ENCODE measurements around the gene PFKL. TPM values are rescaled to one million over a fixed set of nuclear protein-coding genes. Genes with fewer than 3 reads are reported as not detected.

Gene PFKL
- total and polyA plus RNA-seq, 12 donors, result 16.6 to 123 (median 94.1) TPM

DNA sequence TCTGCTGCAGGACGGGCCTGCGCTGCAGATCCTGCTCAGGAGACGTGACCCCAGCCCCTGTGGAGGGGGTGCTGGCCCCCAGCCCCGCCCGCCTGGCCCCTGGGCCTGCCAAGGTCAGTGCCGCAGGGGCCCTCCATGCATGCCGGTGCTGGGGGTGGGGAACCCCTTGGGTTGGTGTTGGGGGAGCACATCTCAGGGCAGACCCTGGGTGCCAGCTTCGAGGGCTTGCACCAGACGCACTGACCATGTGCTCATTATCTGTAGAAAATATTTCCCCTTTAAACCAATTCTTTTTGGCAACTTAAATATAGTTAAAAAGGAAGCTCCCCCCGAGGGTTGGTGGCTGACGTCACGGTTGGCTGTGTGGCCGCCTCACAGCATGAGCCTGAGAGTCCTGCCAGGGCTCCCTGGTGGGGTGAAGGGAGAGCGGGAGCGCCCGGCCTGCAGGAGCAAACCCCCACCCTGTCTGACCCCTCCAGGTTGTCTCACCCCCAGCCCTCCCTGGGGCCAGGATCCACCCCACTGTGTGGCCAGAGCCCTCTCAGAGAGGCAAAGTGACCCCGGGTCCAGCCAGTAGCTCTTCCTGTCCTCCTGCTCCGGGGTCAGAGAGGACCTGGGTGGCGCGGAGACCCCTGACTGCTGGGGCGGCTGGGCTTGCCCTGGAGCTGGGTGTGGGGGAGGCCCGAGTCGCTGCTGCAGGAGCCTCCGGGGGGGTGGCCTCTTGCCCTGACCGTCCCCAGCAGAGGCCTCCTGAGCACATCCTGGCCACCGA is 5.3 kb upstream of the PFKL start:
- Histone ChIP-seq H3K27ac (no peak overlapping the region), H3K4me1 (replicated peaks in 1 of 2) (peaks cover 0 to 15% of the 10 kb centered on the region in 2 donors), H3K9me3 (replicated peaks in 1 of 3) (no peaks in the 10 kb centered on the region), H3K27me3 (no peaks in the 10 kb centered on the region), H3K36me3 (replicated peaks in 1 of 2) (no peaks in the 10 kb centered on the region), H3K4me3 (no peak overlapping the region)
- intact Hi-C loops (cut with DNase I), result no loop called here
- DNase-seq, result peak in 5 of 7 donors; percentile 53 to 80 (median 55)
- 30 to 56% (median 48%) methylated on average over 7 to 26 of the region's 26 CpGs for WGBS, 4 donors
- TF ChIP-seq POLR2A (IDR thresholded peaks at IDR 0.05), result no peak
- TF ChIP-seq, protein P1, sequence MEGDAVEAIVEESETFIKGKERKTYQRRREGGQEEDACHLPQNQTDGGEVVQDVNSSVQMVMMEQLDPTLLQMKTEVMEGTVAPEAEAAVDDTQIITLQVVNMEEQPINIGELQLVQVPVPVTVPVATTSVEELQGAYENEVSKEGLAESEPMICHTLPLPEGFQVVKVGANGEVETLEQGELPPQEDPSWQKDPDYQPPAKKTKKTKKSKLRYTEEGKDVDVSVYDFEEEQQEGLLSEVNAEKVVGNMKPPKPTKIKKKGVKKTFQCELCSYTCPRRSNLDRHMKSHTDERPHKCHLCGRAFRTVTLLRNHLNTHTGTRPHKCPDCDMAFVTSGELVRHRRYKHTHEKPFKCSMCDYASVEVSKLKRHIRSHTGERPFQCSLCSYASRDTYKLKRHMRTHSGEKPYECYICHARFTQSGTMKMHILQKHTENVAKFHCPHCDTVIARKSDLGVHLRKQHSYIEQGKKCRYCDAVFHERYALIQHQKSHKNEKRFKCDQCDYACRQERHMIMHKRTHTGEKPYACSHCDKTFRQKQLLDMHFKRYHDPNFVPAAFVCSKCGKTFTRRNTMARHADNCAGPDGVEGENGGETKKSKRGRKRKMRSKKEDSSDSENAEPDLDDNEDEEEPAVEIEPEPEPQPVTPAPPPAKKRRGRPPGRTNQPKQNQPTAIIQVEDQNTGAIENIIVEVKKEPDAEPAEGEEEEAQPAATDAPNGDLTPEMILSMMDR (IDR thresholded peaks at IDR 0.05), result no peak

DNA sequence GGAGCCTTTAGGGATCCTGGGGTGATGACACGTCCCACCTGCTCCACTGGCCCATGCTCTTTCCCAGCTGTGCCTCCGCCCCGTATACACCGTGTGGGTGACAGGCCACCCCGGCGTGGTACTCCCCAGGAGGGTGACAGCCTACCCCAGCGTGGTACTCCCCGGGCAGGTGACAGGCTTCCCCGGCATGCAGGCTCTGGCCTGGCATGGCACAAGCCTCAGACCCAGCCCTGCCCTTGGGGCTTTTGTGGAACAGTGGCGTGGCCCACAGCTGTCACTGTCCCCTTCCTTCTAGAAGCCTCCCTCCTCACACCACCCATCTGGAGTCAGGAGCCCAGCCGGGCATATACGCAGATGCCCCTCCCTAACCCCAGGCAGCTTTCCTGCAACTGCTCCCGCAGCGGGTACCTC is 4.7 kb upstream of the PFKL start:
- no peaks in the 10 kb centered on the region for H3K27me3 ChIP-seq
- TF ChIP-seq POLR2A (IDR thresholded peaks at IDR 0.05), result no peak
- TF ChIP-seq, protein P1 (IDR thresholded peaks at IDR 0.05), result no peak
- no peaks in the 10 kb centered on the region for H3K9me3 ChIP-seq (replicated peaks in 1 of 3)
- H3K4me1 ChIP-seq (replicated peaks in 1 of 2), result peaks cover 0 to 15% of the 10 kb centered on the region in 2 donors
- no peaks in the 10 kb centered on the region for H3K36me3 ChIP-seq (replicated peaks in 1 of 2)
- intact Hi-C loops (cut with DNase I), result no loop called here
- H3K4me3 ChIP-seq, result no peak overlapping the region
- 50 to 87% (median 74%) methylated on average over 6 to 14 of the region's 14 CpGs for WGBS, 4 donors
- no peak overlapping the region for H3K27ac ChIP-seq
- DNase-seq, result no peak

DNA sequence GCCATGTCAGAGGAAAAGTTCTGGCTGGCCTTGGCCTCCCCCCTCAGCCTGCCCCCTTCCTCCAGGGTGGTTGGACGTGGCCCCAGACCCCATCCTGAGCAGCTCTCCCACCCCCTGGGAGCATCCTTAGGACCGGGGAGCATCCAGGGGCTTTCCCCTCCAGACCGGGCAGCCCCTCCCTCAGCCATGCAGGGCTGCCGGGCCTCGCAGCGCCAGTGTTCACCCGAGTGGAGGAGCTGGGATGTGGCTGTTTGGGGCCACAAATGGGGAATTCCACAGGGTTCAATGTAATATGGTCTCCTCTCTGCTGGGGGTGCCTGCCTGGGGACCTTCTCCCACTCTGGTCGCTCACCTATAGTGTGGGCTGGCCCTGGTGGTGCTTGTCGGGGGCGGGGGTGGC is 4.2 kb upstream of the PFKL start:
- no peaks in the 10 kb centered on the region for H3K36me3 ChIP-seq (replicated peaks in 1 of 2)
- H3K27ac ChIP-seq, result no peak overlapping the region
- H3K27me3 ChIP-seq, result no peaks in the 10 kb centered on the region
- H3K4me3 ChIP-seq, result no peak overlapping the region
- intact Hi-C loops (cut with DNase I), result no loop called here
- TF ChIP-seq, protein P1 (IDR thresholded peaks at IDR 0.05), result no peak
- TF ChIP-seq POLR2A (IDR thresholded peaks at IDR 0.05), result no peak
- no peak for DNase-seq
- WGBS, 4 donors, result 79 to 82% (median 82%) methylated on average over 7 to 10 of the region's 10 CpGs; no CpG with 5 or more reads in 1 of the 4 donors
- H3K4me1 ChIP-seq (replicated peaks in 1 of 2), result peaks cover 1 to 16% of the 10 kb centered on the region in 2 donors
- H3K9me3 ChIP-seq (replicated peaks in 1 of 3), result no peaks in the 10 kb centered on the region

DNA sequence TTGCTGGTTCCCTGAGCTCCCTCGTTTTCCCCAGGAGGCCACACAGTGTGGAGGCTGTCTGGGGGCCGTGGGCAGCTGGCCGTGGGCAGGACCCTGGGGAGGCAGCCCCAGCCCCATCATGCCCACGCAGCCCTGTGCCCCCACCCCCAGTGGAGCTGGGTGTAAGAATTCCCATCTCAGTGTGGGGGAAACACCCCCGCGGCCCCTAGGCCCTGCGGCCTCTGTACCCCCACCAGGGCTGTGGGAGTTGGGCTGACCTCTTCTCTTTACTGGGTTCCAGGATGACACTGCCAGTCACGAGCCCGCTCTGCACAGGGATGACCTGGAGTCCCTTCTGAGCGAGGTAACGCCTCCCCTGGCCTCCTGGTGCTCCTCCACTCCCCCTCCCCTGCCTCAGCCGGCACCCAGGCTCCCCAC is 3.7 kb upstream of the PFKL start:
- no peaks in the 10 kb centered on the region for H3K36me3 ChIP-seq (replicated peaks in 1 of 2)
- peaks cover 6 to 21% of the 10 kb centered on the region in 2 donors for H3K4me1 ChIP-seq (replicated peaks in 1 of 2)
- no peak for DNase-seq
- TF ChIP-seq, protein P1 (IDR thresholded peaks at IDR 0.05), result no peak
- no peak for TF ChIP-seq POLR2A (IDR thresholded peaks at IDR 0.05)
- H3K27ac ChIP-seq, result no peak overlapping the region
- H3K9me3 ChIP-seq (replicated peaks in 1 of 3), result no peaks in the 10 kb centered on the region
- no peak overlapping the region for H3K4me3 ChIP-seq
- WGBS, 4 donors, result 76 to 77% methylated on average over 12 of the region's 12 CpGs; no CpG with 5 or more reads in 2 of the 4 donors
- H3K27me3 ChIP-seq, result no peaks in the 10 kb centered on the region
- intact Hi-C loops (cut with DNase I), result no loop called here

Measured in adrenal gland (tissue), 12 donors.